Stomach (tissue), 4 donors: ENCODE measurements around the gene SLC1A5.
A peak's percentile ranks its signal among the peaks of the same experiment; 100 is the strongest.

Experiments
- POLR2A ChIP-seq, 4 donors: fragments of 450-650 bp; IDR thresholded peaks; one replicate each; pipeline ENCODE4 v1.6.1; 2016; ENCODE audit warnings: antibody characterized with exemption in 4 of 4, control low read depth in 2 of 4, mild to moderate bottlenecking in 1 of 4, moderate library complexity in 1 of 4
- TF ChIP-seq, protein P1 (sequence below), 7 experiments: fragments of 450-650 bp in 4 of 7; fragments of 200-600 bp in 3 of 7; sonication (generic) in 3 of 7; IDR thresholded peaks; one replicate each; pipeline ENCODE4 v1.5.1; 2016 to 2019; ENCODE audit warnings: antibody characterized with exemption in 7 of 7, control low read depth in 2 of 7, mild to moderate bottlenecking in 1 of 7

DNA sequence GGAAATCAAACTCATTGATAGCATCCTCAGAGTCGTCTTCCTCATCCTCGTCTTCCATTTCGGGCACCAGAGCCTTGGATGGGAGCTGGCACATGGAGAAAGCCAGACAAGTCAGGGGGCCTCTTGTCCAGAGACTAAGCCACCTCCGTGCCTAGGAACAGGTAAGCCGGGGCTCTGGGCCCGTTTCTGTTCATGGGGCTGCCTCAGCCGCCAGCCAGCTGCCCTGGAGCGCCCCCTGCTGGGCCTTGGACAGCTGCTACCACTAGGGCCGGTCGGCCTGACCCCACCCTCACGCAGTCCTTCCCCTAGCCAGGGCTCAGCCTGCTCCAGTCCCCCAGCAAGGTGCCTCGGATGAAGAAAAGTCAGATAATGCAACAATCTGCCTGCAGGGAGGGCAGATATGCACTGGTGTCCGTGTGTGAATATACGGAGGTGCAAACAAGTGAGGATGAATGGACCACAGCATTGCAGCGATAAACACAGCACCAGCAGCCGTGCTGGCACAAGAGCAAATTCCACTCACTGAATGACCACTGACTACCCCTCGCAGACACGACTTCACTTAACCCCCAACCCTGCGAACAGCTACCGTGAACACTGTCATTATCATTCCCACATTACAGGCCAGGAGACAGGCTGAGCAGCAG, 59.6 kb downstream of the SLC1A5 start:
- no peak for TF ChIP-seq POLR2A (IDR thresholded peaks at IDR 0.05)
- TF ChIP-seq, protein P1, sequence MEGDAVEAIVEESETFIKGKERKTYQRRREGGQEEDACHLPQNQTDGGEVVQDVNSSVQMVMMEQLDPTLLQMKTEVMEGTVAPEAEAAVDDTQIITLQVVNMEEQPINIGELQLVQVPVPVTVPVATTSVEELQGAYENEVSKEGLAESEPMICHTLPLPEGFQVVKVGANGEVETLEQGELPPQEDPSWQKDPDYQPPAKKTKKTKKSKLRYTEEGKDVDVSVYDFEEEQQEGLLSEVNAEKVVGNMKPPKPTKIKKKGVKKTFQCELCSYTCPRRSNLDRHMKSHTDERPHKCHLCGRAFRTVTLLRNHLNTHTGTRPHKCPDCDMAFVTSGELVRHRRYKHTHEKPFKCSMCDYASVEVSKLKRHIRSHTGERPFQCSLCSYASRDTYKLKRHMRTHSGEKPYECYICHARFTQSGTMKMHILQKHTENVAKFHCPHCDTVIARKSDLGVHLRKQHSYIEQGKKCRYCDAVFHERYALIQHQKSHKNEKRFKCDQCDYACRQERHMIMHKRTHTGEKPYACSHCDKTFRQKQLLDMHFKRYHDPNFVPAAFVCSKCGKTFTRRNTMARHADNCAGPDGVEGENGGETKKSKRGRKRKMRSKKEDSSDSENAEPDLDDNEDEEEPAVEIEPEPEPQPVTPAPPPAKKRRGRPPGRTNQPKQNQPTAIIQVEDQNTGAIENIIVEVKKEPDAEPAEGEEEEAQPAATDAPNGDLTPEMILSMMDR (IDR thresholded peaks at IDR 0.05) = peak in 5 of 7 experiments; percentile 65 to 95 (median 89)
